Effector CD4-positive, alpha-beta T cell (primary cell): ENCODE results near the gene TASOR2.

Experiments used
- DNase-seq: peaks from one replicate; pipeline ENCODE4 v3.0.0-alpha.2; 2020

Gene TASOR2

DNA sequence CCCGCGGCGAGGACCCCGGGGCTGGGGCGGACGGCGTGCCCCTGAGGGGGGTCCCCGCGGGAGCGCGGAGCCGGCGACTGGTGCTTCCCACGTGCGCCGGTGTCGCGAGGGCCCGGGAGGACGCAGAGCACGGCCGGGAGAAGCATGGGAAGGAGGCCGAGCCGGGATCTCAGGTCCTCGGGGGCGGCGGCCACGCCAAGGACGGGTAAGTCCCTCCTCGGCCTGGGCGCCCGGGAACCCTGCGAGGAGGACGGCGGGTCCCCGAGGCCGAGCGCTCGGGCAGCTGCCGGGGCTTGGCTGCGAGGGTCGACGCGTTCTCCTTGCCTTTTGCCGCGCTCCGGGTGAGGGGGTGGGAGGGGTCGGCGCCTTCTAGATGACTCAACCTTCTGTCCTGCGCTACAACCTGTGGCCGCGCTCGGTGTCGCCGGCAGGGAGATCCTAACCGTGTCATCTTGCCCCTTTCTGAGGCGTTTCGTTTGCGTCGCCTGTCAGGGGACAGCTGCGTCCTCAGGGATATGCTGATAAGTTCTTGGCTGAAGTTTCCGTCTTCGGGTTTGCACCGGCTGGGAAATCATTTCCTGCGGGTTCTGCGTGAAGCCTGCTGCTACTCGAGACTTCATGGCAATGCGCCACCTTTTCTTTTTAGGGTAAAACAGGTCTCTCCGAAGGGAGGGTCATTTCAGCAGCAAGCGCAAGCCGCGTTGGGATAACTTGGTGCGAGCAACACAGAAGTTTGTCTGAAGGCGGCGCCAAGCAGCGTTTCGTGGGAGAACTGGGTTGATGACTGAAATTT lies 529 bp downstream of the TASOR2 start:
- DNase-seq: peak; percentile 66

GRCh38 chr10:5685764-5686240 lies 1.2 kb downstream of the TASOR2 start:
- no peak for DNase-seq

DNA sequence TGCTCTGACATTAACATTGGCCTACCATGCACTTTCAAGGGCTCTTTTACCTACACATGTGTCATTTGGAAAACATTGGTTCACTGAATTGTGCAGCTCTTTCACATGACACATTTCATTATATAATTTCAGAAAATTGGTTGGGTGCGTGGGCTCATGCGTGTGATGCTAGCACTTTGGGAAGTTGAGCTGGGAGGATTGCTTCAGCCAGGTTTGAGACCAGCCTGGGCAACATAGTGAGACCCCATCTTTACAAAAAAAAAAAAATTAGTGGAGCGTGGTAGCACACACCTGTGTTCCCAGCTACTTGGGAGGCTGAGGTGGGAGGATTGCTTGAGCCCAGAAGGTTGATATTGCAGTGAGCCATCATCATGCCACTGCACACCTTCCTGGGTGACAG lies 3.9 kb downstream of the TASOR2 start:
- DNase-seq: no peak

GRCh38 chr10:5691786-5692185 lies 7.1 kb downstream of the TASOR2 start:
- DNase-seq: no peak

DNA sequence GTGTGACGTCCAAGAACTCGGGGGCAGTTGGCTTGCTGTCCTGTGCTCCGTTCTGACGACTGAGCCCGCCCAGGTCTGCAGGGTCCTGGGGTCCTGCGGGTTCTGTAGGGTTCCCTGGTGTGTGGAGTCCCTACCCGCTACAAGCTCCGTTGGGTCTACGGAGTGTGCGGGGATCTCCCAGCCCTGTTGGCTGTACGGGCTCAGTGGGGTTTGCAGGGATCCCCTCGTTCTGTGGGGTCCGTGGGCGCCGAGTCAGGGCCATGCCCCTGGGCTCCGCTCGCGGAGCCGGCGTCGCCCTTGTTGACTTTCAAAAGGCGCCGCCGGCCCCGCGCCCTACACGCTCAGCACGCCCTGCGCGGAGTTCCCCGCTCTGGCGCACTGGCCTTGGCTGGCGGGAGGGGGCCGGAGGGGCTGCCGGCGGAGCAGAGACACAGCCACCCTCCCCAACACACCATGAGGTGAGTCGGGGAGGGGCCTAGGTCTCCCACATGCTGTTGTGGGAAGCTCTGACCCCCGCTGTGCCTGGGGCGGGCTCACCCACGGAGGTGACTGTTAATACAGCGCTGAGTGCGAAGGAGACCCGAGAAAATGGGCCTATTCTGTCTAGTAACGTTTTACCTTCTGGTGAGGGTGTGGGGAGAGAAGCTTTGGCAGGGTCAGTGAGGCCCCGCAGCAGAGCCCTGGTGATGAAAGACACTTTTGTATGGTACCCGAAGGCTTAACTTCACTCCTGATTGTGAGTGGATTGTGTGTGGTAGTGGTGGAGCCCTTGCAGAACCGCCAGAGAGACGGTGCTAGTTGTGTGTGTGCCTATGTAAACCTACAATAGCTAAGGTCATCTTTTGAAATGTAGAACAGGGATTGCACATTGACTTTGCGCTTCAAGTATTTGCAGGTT lies 8.1 kb downstream of the TASOR2 start:
- peak; percentile 56 for DNase-seq

DNA sequence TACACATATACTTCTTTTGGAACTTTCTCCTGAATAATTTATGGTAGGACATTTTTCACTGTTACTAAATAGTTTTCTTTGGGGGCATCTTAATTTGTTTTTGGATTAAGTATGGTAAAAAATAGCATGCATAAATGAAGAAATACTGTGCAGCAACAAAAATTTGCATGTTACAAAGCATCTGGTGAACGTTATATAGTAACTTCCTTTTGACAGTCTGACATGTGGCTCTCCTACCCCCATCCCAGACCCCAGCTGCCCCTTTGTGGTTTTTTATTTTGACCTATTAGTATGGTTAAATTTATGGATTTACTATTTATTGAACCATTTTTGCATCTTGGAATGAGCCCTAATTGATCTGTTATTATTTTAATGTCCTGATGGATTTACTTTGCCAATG lies 9.9 kb downstream of the TASOR2 start:
- DNase-seq: no peak

DNA sequence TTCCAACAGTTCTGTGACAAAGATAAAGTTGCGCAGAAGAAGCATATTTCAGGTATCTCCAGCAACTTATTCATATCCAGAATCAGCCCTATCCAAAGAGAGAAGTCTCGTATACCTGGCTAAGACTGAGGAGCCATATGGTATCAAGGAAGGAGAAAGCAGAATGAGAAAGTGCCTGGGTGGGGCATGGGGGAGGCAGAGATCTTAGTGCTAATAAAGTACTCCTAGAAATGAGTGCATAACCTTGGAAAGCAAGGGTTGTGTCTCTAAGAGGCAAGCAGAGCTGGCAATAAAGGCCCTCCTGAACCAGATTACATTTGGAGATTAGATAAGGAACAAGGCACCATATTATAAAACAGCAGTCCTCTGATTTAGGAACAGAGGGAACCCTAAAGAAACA lies 12.7 kb downstream of the TASOR2 start:
- DNase-seq: no peak

- no peak for DNase-seq
Measured at GRCh38 chr10:5698062-5698461, 13.4 kb downstream of the TASOR2 start.

GRCh38 chr10:5708356-5708755 lies 23.7 kb downstream of the TASOR2 start:
- no peak for DNase-seq

GRCh38 chr10:5709865-5710264 lies 25.2 kb downstream of the TASOR2 start:
- no peak for DNase-seq

- no peak for DNase-seq
Measured at GRCh38 chr10:5710859-5711258, 26.2 kb downstream of the TASOR2 start.

GRCh38 chr10:5711642-5712041 lies 27.0 kb downstream of the TASOR2 start:
- no peak for DNase-seq

DNA sequence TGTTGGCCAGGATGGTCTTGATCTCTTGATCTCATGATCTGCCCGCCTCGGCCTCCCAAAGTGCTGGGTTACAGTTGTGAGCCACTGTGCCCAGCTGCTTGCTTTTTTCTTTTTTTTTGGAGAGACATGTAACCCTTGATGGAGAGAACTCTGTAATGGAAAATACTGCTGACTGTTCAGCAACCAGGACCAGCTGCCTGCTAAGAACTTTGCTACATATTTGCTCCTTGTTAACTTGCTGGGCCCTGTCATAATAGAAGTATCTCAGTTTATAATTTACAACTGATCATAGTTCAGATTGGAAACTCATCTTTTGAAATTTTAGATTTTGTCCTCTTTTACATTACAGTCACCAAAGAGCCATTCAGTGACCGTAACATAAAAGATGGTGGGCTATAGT lies 34.9 kb downstream of the TASOR2 start:
- DNase-seq: no peak

- DNase-seq: no peak
Measured at GRCh38 chr10:5720182-5720581, 35.5 kb downstream of the TASOR2 start.

- no peak for DNase-seq
Measured at GRCh38 chr10:5723692-5724091, 39.1 kb downstream of the TASOR2 start.

DNA sequence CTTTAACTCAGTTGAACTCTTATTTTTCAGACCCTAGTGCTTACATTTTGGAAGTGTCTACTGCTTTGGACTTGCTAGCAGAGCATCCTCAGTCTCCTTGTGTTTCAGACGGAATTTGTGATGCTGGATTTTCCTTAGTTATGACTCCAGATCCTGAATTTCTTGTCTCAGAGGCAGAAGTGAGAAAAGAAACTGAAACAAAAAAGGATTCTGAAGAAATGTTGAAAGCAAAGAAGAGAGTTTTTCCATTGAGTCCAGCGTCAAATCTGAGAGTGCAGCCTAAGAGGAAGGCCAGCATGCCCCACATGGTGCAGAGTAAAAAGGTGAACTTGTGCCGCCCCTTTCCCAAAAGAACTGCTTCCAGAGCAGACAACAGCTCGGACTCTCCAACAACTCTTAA lies 46.1 kb downstream of the TASOR2 start:
- no peak for DNase-seq

DNA sequence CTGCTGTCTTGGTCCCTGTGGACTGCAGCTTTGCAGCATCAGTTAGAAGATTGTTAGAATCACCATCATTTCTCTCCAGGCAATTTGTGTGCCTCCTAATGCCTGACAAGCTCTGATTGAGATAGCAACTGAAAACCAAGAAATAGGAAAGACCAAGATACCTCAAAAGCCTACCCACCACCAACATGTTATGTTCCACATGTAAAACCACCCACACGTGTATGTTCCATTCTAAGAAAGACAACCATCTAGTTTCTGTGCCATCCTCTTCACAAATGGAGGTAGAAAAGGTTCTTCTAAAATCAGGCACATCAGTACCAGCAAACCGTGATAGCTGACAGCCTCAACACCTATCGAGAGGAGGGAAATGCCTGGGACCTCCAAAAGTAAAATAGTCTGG lies 46.9 kb downstream of the TASOR2 start:
- no peak for DNase-seq

GRCh38 chr10:5732141-5732540 lies 47.5 kb downstream of the TASOR2 start:
- no peak for DNase-seq
